ENCODE results near the gene KIR2DL1. TPM values are rescaled to one million over a fixed set of nuclear protein-coding genes. Genes with fewer than 3 reads are reported as not detected.

Gene KIR2DL1
- total RNA-seq (ENCODE audit: low replicate concordance), result not detected in 2 replicates

DNA sequence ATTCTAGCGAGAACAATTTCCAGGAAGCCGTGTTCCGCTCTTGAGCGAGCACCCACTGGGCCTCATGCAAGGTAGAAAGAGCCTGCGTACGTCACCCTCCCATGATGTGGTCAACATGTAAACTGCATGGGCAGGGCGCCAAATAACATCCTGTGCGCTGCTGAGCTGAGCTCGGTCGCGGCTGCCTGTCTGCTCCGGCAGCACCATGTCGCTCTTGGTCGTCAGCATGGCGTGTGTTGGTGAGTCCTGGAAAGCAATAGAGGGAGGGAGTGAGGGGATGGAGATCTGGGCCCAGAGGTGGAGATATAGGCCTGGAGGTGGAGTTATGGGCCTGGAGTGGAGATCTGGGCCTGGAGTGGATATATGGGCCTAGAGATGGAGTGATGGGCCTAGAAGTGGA lies at the start of gene KIR2DL1:
TSS of gene KIR2DL1 (plus strand) at position 148 of the 400 bp plus-strand sequence. CDS start at position 206, 58 bp downstream.

DNA sequence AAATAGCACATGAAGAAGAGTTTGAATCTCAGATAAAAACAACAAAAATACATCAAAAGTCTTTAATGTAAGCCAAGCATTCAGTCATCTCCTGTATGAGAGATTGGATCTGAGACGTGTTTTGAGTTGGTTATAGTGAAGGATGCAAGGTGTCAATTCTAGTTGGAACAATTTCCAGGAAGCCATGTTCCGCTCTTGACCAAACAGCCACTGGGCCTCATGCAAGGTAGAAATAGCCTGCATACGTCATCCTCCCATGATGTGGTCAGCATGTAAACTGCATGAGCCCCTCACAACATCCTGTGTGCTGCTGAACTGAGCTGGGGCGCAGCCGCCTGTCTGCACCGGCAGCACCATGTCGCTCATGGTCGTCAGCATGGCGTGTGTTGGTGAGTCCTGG lies 45.5 kb upstream of the KIR2DL1 start, which contains the start of gene KIR3DL3:
TSS of gene KIR3DL3 (plus strand) at position 301 of the 400 bp plus-strand sequence. CDS start at position 356, 55 bp downstream.

DNA sequence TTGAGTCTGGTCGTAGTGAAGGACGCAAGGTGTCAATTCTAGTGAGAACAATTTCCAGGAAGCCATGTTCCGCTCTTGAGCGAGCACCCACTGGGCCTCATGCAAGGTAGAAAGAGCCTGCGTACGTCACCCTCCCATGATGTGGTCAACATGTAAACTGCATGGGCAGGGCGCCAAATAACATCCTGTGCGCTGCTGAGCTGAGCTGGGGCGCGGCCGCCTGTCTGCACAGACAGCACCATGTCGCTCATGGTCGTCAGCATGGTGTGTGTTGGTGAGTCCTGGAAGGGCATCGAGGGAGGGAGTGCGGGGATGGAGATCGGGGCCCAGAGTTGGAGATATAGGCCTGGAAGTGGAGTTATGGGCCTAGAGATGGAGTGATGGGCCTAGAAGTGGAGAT lies 31.3 kb upstream of the KIR2DL1 start, which contains the start of gene KIR2DL3:
TSS of gene KIR2DL3 (plus strand) at position 208 of the 400 bp plus-strand sequence. CDS start at position 241, 33 bp downstream.

DNA sequence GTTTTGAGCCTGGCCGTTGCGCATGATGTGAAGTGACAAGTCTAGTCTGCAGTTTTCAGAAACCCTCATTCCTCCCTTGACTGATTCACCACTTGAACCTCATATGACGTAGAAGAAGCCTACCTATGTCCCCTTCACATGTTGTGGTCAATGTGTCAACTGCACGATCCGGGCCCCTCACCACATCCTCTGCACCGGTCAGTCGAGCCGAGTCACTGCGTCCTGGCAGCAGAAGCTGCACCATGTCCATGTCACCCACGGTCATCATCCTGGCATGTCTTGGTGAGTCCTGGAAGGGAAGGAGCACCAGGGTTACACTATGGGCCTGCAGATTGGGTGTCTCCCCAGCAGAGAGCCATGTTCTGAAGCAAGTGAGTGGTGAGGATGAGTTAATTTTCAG lies 33.8 kb downstream of the KIR2DL1 start, which contains the start of gene KIR2DL4:
TSS of gene KIR2DL4 (plus strand) at position 201 of the 400 bp plus-strand sequence. CDS start at position 243, 42 bp downstream.

DNA sequence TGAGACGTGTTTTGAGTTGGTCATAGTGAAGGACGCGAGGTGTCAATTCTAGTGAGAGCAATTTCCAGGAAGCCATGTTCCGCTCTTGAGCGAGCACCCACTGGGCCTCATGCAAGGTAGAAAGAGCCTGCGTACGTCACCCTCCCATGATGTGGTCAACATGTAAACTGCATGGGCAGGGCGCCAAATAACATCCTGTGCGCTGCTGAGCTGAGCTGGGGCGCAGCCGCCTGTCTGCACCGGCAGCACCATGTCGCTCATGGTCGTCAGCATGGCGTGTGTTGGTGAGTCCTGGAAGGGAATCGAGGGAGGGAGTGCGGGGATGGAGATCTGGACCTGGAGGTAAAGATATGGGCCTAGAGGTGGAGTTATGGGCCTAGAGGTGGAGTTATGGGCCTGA lies 46.7 kb downstream of the KIR2DL1 start, which contains the start of gene KIR3DL1:
TSS of gene KIR3DL1 (plus strand) at position 218 of the 400 bp plus-strand sequence.

DNA sequence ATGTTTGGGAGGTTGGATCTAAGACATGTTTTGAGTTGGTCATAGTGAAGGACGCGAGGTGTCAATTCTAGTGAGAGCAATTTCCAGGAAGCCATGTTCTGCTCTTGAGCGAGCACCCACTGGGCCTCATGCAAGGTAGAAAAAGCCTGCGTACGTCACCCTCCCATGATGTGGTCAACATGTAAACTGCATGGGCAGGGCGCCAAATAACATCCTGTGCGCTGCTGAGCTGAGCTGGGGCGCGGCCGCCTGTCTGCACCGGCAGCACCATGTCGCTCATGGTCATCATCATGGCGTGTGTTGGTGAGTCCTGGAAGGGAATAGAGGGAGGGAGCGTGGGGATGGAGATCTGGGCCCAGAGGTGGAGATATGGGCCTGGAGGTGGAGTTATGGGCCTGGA lies 62.9 kb downstream of the KIR2DL1 start, which contains the start of gene KIR2DS4:
TSS of gene KIR2DS4 (plus strand) at position 181 of the 400 bp plus-strand sequence.

Other genes with a start within 250 kb of the KIR2DL1 start
- not detected in 2 replicates for gene LILRA2, start 196.0 kb upstream of the KIR2DL1 start, total RNA-seq (ENCODE audit: low replicate concordance)
- not detected in 2 replicates for gene LILRA1, start 176.2 kb upstream of the KIR2DL1 start, total RNA-seq (ENCODE audit: low replicate concordance)
- not detected in 2 replicates for gene LILRB1, start 139.3 kb upstream of the KIR2DL1 start, total RNA-seq (ENCODE audit: low replicate concordance)
- not detected in 2 replicates for gene LILRB4, start 106.8 kb upstream of the KIR2DL1 start, total RNA-seq (ENCODE audit: low replicate concordance)
- not detected in 2 replicates for gene KIR3DL3, start 45.4 kb upstream of the KIR2DL1 start, total RNA-seq (ENCODE audit: low replicate concordance)
- gene KIR2DL3, start 31.3 kb upstream of the KIR2DL1 start, total RNA-seq (ENCODE audit: low replicate concordance), result not detected in 2 replicates
- gene KIR2DL4, start 33.8 kb downstream of the KIR2DL1 start, total RNA-seq (ENCODE audit: low replicate concordance), result not detected in 2 replicates
- gene KIR3DL1, start 46.7 kb downstream of the KIR2DL1 start, total RNA-seq (ENCODE audit: low replicate concordance), result not detected in 2 replicates
- gene KIR2DS4, start 62.9 kb downstream of the KIR2DL1 start, total RNA-seq (ENCODE audit: low replicate concordance), result not detected in 2 replicates
- gene KIR3DL2, start 80.7 kb downstream of the KIR2DL1 start, total RNA-seq (ENCODE audit: low replicate concordance), result not detected in 2 replicates
- not detected in 2 replicates for gene FCAR, start 104.4 kb downstream of the KIR2DL1 start, total RNA-seq (ENCODE audit: low replicate concordance)
- gene NCR1, start 136.4 kb downstream of the KIR2DL1 start, total RNA-seq (ENCODE audit: low replicate concordance), result not detected in 2 replicates
- not detected in 2 replicates for gene NLRP7, start 177.7 kb downstream of the KIR2DL1 start, total RNA-seq (ENCODE audit: low replicate concordance)
- gene NLRP2, start 196.6 kb downstream of the KIR2DL1 start, total RNA-seq (ENCODE audit: low replicate concordance), result 0.15 and 0.47 TPM in 2 replicates